ENCODE data around the gene YIPF5. TPM values are rescaled to one million over a fixed set of nuclear protein-coding genes. Genes with fewer than 3 reads are reported as not detected.

YIPF5 gene
- polyA plus RNA-seq, 1 donor (not counting 4 experiments of a cell fraction or from before 2014, with no cell fraction given), result 83.9 TPM

GRCh38 chr5:144120661-144121180, 49.7 kb downstream of the YIPF5 start:
- peak; percentile 23 for FAIRE-seq
- H3K36me3 ChIP-seq (ENCODE audit: control insufficient read depth in 2 of 2, extremely low read depth in 1 of 2, insufficient read depth in 2 of 2, low read length in 2 of 2), result no peaks in the 10 kb centered on the region
- no peak for TF ChIP-seq EZH2 (IDR thresholded peaks at IDR 0.05; ENCODE audit: low read length)
- TF ChIP-seq, protein P1, sequence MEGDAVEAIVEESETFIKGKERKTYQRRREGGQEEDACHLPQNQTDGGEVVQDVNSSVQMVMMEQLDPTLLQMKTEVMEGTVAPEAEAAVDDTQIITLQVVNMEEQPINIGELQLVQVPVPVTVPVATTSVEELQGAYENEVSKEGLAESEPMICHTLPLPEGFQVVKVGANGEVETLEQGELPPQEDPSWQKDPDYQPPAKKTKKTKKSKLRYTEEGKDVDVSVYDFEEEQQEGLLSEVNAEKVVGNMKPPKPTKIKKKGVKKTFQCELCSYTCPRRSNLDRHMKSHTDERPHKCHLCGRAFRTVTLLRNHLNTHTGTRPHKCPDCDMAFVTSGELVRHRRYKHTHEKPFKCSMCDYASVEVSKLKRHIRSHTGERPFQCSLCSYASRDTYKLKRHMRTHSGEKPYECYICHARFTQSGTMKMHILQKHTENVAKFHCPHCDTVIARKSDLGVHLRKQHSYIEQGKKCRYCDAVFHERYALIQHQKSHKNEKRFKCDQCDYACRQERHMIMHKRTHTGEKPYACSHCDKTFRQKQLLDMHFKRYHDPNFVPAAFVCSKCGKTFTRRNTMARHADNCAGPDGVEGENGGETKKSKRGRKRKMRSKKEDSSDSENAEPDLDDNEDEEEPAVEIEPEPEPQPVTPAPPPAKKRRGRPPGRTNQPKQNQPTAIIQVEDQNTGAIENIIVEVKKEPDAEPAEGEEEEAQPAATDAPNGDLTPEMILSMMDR (optimal IDR thresholded peaks at IDR 0.05 in 1 of 3, IDR thresholded peaks at IDR 0.05 in 1 of 3, conservative IDR thresholded peaks at IDR 0.05 in 1 of 3; ENCODE audit: extremely low read depth in 1 of 3, insufficient read depth in 2 of 3, low read length in 3 of 3), result no peak
- no peaks in the 10 kb centered on the region for H3K9me1 ChIP-seq (ENCODE audit: control insufficient read depth, extremely low read depth, insufficient read depth, low read length)
- DNase-seq (ENCODE audit: low read depth, low spot score), result no peak
- no peak overlapping the region for H3K4me2 ChIP-seq (ENCODE audit: control insufficient read depth, extremely low read depth, insufficient read depth, low read depth, low read length)
- H3K79me2 ChIP-seq (ENCODE audit: control insufficient read depth, insufficient read depth, low read length), result no peaks in the 10 kb centered on the region
- dilution Hi-C loops (cut with MboI; ENCODE audit: extremely low pct_ligation_motif_present, low sequenced_read_pairs), result no loop called here
- H3K4me3 ChIP-seq (ENCODE audit: control insufficient read depth in 2 of 3, extremely low read depth in 1 of 3, insufficient read depth in 2 of 3, low read depth in 1 of 3, low read length in 3 of 3), result no peak overlapping the region
- no peak overlapping the region for H3K27ac ChIP-seq (ENCODE audit: control insufficient read depth, insufficient read depth, low read length)
- no peaks in the 10 kb centered on the region for H4K20me1 ChIP-seq (ENCODE audit: control insufficient read depth, extremely low read depth, insufficient read depth, low read length)
- no peak overlapping the region for H3K9ac ChIP-seq (ENCODE audit: control insufficient read depth, extremely low read depth, insufficient read depth, low read length)
- H2AFZ ChIP-seq (ENCODE audit: control insufficient read depth, low read length), result no peak overlapping the region
- peaks cover 14% of the 10 kb centered on the region for H3K4me1 ChIP-seq (ENCODE audit: control insufficient read depth, extremely low read depth, insufficient read depth, low read length)
- H3K27me3 ChIP-seq (ENCODE audit: control insufficient read depth, extremely low read depth, insufficient read depth, low read length), result no peaks in the 10 kb centered on the region
- no peaks in the 10 kb centered on the region for H3K9me3 ChIP-seq (ENCODE audit: control insufficient read depth, low read depth, low read length)

GRCh38 chr5:144117412-144117811, 53.0 kb downstream of the YIPF5 start:
- no peak overlapping the region for H3K4me2 ChIP-seq (ENCODE audit: control insufficient read depth, extremely low read depth, insufficient read depth, low read depth, low read length)
- H3K27ac ChIP-seq (ENCODE audit: control insufficient read depth, insufficient read depth, low read length), result no peak overlapping the region
- no peak overlapping the region for H2AFZ ChIP-seq (ENCODE audit: control insufficient read depth, low read length)
- H3K36me3 ChIP-seq (ENCODE audit: control insufficient read depth in 2 of 2, extremely low read depth in 1 of 2, insufficient read depth in 2 of 2, low read length in 2 of 2), result no peaks in the 10 kb centered on the region
- no peaks in the 10 kb centered on the region for H3K27me3 ChIP-seq (ENCODE audit: control insufficient read depth, extremely low read depth, insufficient read depth, low read length)
- peaks cover 10% of the 10 kb centered on the region for H3K4me1 ChIP-seq (ENCODE audit: control insufficient read depth, extremely low read depth, insufficient read depth, low read length)
- no peaks in the 10 kb centered on the region for H4K20me1 ChIP-seq (ENCODE audit: control insufficient read depth, extremely low read depth, insufficient read depth, low read length)
- no peak overlapping the region for H3K4me3 ChIP-seq (ENCODE audit: control insufficient read depth in 2 of 3, extremely low read depth in 1 of 3, insufficient read depth in 2 of 3, low read depth in 1 of 3, low read length in 3 of 3)
- FAIRE-seq (no peak), DNase-seq (ENCODE audit: low read depth, low spot score) (no peak)
- H3K9ac ChIP-seq (ENCODE audit: control insufficient read depth, extremely low read depth, insufficient read depth, low read length), result no peak overlapping the region
- no peaks in the 10 kb centered on the region for H3K9me3 ChIP-seq (ENCODE audit: control insufficient read depth, low read depth, low read length)
- no peak for TF ChIP-seq EZH2 (IDR thresholded peaks at IDR 0.05; ENCODE audit: low read length)
- TF ChIP-seq, protein P1 (optimal IDR thresholded peaks at IDR 0.05 in 1 of 3, IDR thresholded peaks at IDR 0.05 in 1 of 3, conservative IDR thresholded peaks at IDR 0.05 in 1 of 3; ENCODE audit: extremely low read depth in 1 of 3, insufficient read depth in 2 of 3, low read length in 3 of 3), result no peak
- H3K79me2 ChIP-seq (ENCODE audit: control insufficient read depth, insufficient read depth, low read length), result no peaks in the 10 kb centered on the region
- dilution Hi-C loops (cut with MboI; ENCODE audit: extremely low pct_ligation_motif_present, low sequenced_read_pairs), result no loop called here
- no peaks in the 10 kb centered on the region for H3K9me1 ChIP-seq (ENCODE audit: control insufficient read depth, extremely low read depth, insufficient read depth, low read length)

All from keratinocyte (primary cell).